ENCODE data around the gene RABGAP1L. TPM values are rescaled to one million over a fixed set of nuclear protein-coding genes. Genes with fewer than 3 reads are reported as not detected.

The RABGAP1L gene
- polyA plus RNA-seq, 1 donor (not counting 4 experiments of a cell fraction or from before 2014, with no cell fraction given) = 24.2 TPM

- no peak for TF ChIP-seq EZH2 (IDR thresholded peaks at IDR 0.05; ENCODE audit: low read length)
- TF ChIP-seq CTCF (optimal IDR thresholded peaks at IDR 0.05 in 1 of 3, IDR thresholded peaks at IDR 0.05 in 1 of 3, conservative IDR thresholded peaks at IDR 0.05 in 1 of 3; ENCODE audit: extremely low read depth in 1 of 3, insufficient read depth in 2 of 3, low read length in 3 of 3) = no peak
- no peak for FAIRE-seq
- H2AFZ ChIP-seq (ENCODE audit: control insufficient read depth, low read length) = no peak overlapping the region
Observed at GRCh38 chr1:174657411-174657810, 498.1 kb downstream of the RABGAP1L start.

GRCh38 chr1:174657893-174658292, 498.6 kb downstream of the RABGAP1L start:
- no peak for FAIRE-seq
- dilution Hi-C loops (cut with MboI; ENCODE audit: extremely low pct_ligation_motif_present, low sequenced_read_pairs) = no loop called here
- Histone ChIP-seq H3K79me2 (ENCODE audit: control insufficient read depth, insufficient read depth, low read length) (no peaks in the 10 kb centered on the region), H3K9me3 (ENCODE audit: control insufficient read depth, low read depth, low read length) (no peaks in the 10 kb centered on the region), H3K27ac (ENCODE audit: control insufficient read depth, insufficient read depth, low read length) (no peak overlapping the region), H3K36me3 (ENCODE audit: control insufficient read depth in 2 of 2, extremely low read depth in 1 of 2, insufficient read depth in 2 of 2, low read length in 2 of 2) (no peaks in the 10 kb centered on the region), H2AFZ (ENCODE audit: control insufficient read depth, low read length) (no peak overlapping the region), H3K9me1 (ENCODE audit: control insufficient read depth, extremely low read depth, insufficient read depth, low read length) (no peaks in the 10 kb centered on the region), H3K4me2 (ENCODE audit: control insufficient read depth, extremely low read depth, insufficient read depth, low read depth, low read length) (no peak overlapping the region), H3K9ac (ENCODE audit: control insufficient read depth, extremely low read depth, insufficient read depth, low read length) (no peak overlapping the region), H3K27me3 (ENCODE audit: control insufficient read depth, extremely low read depth, insufficient read depth, low read length) (no peaks in the 10 kb centered on the region), H4K20me1 (ENCODE audit: control insufficient read depth, extremely low read depth, insufficient read depth, low read length) (no peaks in the 10 kb centered on the region), H3K4me3 (ENCODE audit: control insufficient read depth in 2 of 3, extremely low read depth in 1 of 3, insufficient read depth in 2 of 3, low read depth in 1 of 3, low read length in 3 of 3) (no peak overlapping the region), H3K4me1 (ENCODE audit: control insufficient read depth, extremely low read depth, insufficient read depth, low read length) (peaks cover 12% of the 10 kb centered on the region)
- TF ChIP-seq EZH2 (IDR thresholded peaks at IDR 0.05; ENCODE audit: low read length) (no peak), CTCF (optimal IDR thresholded peaks at IDR 0.05 in 1 of 3, IDR thresholded peaks at IDR 0.05 in 1 of 3, conservative IDR thresholded peaks at IDR 0.05 in 1 of 3; ENCODE audit: extremely low read depth in 1 of 3, insufficient read depth in 2 of 3, low read length in 3 of 3) (no peak)
- DNase-seq (ENCODE audit: low read depth, low spot score) = no peak

More at GRCh38 chr1:174657411-174657810, 498.1 kb downstream of the RABGAP1L start:
- Histone ChIP-seq H3K36me3 (ENCODE audit: control insufficient read depth in 2 of 2, extremely low read depth in 1 of 2, insufficient read depth in 2 of 2, low read length in 2 of 2) (no peaks in the 10 kb centered on the region), H4K20me1 (ENCODE audit: control insufficient read depth, extremely low read depth, insufficient read depth, low read length) (no peaks in the 10 kb centered on the region), H3K27ac (ENCODE audit: control insufficient read depth, insufficient read depth, low read length) (no peak overlapping the region), H3K4me1 (ENCODE audit: control insufficient read depth, extremely low read depth, insufficient read depth, low read length) (peaks cover 12% of the 10 kb centered on the region), H3K9me3 (ENCODE audit: control insufficient read depth, low read depth, low read length) (no peaks in the 10 kb centered on the region), H3K27me3 (ENCODE audit: control insufficient read depth, extremely low read depth, insufficient read depth, low read length) (no peaks in the 10 kb centered on the region), H3K9me1 (ENCODE audit: control insufficient read depth, extremely low read depth, insufficient read depth, low read length) (no peaks in the 10 kb centered on the region), H3K79me2 (ENCODE audit: control insufficient read depth, insufficient read depth, low read length) (no peaks in the 10 kb centered on the region), H3K4me2 (ENCODE audit: control insufficient read depth, extremely low read depth, insufficient read depth, low read depth, low read length) (no peak overlapping the region), H3K4me3 (ENCODE audit: control insufficient read depth in 2 of 3, extremely low read depth in 1 of 3, insufficient read depth in 2 of 3, low read depth in 1 of 3, low read length in 3 of 3) (no peak overlapping the region), H3K9ac (ENCODE audit: control insufficient read depth, extremely low read depth, insufficient read depth, low read length) (no peak overlapping the region)
- no peak for DNase-seq (ENCODE audit: low read depth, low spot score)
- dilution Hi-C loops (cut with MboI; ENCODE audit: extremely low pct_ligation_motif_present, low sequenced_read_pairs) = no loop called here

All from keratinocyte (primary cell).